Fibroblast of skin of abdomen (primary cell): ENCODE data around the gene MAN2A1.

Experiments
- DNase-seq: peaks from one replicate; pipeline ENCODE4 v3.0.0-alpha.2; 2013

MAN2A1 gene

DNA sequence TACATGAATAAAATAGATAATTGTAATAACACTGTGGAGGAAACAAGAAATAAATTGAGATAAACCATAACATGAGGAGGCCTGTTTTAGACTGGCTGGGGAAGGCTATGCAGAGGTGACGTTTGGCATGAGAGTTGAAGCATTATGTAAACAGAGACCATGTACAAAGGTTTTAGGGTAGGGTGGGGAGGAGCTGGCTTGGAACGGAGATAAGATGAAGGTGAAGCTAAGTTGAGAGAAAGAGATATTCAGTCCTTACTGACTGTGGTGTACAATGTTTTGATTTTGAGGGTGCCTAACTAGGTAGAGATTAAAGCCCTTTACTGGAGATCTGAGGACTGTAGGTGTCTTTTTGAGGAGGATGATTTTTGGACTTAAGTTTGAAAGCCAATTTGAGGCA lies 17.8 kb downstream of the MAN2A1 start:
- DNase-seq, result no peak

DNA sequence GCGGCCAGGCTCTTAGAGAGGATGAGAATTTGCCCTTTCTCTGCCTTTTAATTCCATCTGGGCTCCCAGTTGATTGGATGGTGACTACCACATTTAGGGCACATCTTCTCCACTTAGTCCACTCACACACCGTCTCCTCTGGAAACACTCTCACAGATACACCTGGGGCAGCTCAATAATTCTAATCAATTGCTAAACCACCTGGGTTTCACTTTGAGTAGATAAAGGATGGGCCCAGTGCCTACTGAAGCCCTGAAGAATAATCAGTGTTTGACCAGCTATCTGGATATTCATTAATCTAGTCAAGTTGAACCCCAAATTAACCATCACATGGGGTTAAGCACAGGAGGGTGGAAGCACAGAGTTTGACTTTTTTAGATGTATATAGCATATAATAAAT lies 19.1 kb downstream of the MAN2A1 start:
- DNase-seq, result no peak

DNA sequence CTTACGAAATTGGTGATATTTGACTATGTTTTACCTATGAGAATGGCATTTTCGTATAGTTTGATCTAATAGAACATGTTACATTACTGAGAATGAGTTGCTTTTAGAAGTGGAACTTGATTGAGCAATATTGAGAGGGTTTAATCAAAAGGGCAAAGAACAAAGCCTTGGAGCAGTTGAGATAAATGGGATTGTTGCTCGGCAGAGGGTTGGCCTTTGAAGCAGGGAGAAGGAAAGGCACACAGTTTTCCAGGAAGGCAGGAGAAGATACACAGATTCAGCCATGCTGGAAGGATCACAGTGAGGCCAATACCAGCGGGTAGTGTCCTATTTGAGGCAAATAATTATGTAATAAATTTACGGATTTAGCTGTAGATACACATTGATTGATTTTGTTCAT lies 19.5 kb downstream of the MAN2A1 start:
- DNase-seq, result no peak

DNA sequence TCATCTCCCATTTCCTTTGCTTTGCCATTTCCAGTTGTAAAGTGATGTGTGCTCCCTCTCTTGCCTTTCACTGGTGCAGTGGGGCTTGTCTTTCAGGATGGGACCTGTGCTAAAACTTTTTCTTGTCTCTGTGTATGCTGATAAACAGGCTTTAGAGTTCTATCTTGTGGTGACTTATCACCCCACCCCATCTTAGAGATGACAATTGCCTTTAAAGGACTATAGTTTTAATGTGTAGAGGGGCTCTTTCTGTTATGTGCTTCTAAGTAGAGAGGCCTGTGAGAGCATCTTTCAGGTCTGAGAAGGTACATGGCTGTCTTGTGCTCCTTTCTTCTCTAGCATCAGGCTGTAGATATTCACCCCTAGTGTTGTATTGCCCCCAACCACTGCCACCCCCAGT lies 21.9 kb downstream of the MAN2A1 start:
- DNase-seq, result no peak

DNA sequence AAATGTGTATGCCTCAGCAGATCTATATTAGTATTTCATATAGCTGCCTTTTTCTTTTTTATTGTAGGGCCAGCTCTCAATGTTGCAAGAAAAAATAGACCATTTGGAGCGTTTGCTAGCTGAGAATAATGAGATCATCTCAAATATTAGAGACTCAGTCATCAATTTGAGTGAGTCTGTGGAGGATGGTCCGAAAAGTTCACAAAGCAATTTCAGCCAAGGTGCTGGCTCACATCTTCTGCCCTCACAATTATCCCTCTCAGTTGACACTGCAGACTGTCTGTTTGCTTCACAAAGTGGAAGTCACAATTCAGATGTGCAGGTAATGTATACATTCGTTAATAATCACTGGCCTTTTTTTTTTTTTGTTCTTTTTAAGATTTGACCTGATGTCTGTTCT lies 23.7 kb downstream of the MAN2A1 start:
- DNase-seq, result no peak

DNA sequence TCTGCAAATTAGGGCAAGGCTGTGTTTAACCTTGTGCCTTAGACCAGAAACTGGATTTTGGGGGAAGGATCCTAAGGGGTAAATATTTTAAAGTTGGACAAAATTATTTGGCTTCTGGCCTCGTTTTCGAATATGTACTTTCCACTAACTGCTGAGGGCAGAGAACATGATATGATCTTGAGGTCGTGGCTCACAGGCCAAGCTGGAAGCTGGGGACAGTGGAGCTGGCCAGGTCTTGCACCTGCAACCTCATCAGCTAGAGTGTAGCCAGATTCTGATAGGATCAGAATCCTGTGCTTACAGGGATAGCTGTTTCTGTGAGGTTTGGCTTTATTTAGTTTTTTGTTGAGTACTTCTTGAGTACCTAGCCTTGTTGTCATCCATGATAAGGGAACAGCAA lies 24.9 kb downstream of the MAN2A1 start:
- DNase-seq, result no peak

DNA sequence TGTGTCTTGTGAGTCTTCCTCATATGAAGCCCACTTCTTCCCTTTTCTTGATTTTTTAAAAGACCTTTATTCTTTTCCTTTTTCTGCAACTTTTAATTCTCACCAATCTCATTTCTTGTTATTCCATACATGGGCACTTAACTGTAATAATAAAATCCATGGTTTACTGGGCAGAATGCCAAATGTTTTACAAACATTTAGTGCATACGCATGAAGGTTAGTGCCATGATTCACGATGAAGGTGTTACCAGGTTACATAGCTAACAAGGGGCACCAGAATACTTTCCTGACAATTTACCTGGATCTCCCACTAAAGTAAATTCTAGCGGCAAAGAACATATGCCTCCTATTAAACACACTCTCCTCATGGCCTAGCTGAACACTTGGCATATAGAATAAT lies 28.5 kb downstream of the MAN2A1 start:
- no peak for DNase-seq

DNA sequence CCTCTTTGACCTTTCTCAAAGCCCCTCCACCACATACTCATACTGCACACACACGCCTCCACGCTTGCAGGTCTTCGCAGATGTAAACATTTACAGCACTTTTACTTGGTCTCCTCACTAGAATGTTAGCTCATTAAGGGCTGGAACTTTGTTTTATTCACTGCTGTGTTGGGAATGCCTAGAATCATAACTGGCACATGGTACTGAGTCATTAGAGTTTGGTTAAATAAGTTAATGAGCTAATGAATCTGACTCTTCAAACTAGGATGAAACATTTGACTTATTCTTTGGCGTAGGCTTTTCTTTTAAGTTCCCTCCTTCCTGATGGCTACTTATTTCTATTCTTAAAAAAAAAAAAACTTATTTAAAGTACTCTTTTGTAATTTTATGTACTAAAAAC lies 28.9 kb downstream of the MAN2A1 start:
- no peak for DNase-seq

DNA sequence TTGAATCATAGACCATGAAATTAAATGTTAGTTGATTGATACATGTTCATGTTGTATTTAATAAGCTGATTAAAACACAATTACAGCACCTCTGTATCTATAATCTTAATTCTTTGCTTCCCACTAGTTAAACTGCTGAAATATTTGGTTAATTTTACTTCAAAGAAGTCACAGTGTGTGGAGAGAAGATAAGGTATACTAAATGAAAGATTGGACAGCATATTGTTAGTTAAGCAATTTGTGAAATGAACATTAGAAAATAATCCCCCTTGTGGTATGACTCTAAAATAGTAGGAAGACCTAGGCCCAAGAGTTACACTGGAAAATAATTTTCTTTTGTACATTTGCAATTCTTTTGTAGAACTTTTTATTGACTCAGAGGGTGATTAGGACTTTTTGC lies 30.3 kb downstream of the MAN2A1 start:
- DNase-seq, result no peak

DNA sequence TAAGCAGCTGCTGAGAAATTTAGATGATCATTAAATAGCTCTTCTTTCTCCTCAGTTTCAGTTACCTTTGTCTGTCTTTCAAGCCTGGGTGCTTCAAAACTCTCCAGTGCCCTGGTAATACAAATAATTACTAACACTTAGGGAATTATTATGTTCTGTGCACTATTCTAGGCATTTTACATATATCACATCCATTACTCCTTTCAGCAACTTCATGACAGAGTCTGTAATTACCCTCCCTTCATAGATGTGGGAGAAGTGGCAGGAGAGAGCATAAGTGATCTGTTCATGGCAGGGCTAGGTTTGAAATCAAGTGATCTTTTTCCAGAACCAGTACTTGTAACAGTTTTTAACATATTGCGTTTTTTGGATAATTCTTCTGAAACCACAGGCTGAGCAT lies 32.0 kb downstream of the MAN2A1 start:
- peak; percentile 40 for DNase-seq

DNA sequence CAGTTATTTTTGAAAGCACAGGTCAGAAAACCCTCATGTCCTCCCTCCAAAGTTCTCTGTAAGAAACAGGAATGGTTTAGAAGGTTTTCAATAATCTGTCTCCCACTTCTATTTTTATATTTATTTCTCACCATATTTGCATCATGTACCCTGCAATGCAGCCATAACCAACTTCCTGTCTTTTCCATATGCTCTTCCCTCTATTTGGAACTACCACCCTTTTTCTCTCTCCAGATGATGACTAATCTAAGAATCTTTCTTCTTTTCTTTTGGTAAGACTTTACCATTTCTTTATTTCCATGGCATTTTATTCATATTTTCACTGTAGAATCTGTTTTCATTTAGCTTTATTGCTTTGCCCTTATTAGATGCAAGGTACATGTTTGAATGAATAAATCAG lies 33.9 kb downstream of the MAN2A1 start:
- peak; percentile 50 for DNase-seq

DNA sequence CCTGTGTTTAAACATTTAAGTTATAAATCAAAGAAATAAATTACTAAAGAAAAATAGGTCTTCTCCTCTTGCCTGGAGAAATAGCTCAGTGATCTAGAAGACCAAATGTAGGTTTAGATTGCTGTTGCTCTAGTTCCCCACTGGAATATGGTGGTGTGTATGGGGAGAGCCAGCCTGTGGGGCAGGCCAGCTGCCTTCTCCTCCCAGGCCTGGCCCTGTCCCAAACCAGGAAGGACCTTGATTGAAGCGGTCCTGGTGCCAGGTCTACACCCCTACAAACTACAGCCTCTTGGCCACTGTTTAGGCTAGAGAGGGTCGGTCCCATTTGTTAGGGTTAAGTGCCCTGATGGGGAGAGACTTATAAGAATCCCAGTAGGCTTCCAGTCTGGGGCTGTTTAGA lies 35.4 kb downstream of the MAN2A1 start:
- DNase-seq, result no peak

DNA sequence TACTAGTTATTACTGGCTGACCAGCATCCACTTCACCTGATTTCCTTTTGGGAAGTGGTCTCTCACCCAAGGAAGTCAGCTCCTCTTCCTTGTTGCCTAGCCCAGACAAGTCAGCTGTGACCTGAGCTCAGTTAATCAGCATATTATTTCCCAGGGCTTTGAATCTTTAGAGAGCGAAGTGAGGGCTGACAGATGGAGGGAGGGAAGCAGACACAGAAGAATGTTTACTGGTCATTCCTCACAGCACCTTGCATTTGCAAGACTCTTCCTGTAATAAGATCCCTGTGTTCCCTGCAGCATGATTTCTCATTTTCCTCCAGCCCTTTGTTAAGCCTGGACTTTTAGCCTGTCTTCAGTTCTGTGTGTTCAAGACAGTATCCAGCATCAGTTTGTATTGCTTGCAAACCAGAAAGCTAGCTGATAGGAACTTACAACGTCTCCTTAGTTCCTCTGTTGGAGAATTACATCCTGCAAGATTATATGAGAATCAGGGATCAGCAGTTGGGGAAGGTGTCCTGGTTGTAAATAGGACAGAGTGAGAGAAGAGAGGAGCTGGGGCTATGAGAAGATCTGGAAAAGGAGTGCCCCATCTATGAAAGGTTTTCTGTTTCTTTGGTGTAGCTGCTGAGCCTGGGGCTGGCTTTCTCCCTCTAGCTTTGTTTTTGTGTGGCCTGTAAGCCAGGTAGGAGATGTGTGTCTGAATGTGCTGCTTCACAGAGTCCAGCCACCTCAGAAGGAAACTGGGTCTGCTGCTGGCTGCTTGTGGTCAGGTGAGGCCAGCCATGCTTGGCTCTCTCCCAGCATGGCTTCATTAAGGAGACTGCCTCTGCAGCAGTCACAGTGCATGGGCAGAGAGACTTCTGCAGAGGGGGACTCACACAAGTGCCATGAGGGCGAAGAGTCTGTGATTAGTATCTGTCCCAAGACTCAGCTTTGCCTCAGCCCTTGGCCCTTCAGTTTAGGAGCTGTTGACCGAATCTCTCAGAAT lies 50.3 kb downstream of the MAN2A1 start:
- DNase-seq, result peak; percentile 37

DNA sequence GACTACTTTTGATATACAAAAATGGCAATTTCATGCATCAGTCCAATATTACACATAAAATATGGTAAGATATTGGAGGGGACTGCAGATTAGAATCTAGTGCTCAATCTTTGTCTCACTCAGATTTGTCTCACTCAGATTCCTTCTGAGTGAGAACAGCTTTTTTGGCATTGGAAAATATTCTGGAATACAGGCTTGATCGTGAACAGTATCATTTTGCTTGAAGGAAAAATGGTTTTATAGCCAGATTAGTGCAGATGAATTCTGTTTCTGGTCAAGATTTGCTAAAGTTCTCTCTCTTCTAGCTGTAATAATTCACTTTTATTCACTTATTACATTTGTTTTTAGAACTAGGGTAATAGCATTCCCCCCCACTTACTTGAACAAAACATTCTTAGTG lies 51.2 kb downstream of the MAN2A1 start:
- DNase-seq, result no peak

DNA sequence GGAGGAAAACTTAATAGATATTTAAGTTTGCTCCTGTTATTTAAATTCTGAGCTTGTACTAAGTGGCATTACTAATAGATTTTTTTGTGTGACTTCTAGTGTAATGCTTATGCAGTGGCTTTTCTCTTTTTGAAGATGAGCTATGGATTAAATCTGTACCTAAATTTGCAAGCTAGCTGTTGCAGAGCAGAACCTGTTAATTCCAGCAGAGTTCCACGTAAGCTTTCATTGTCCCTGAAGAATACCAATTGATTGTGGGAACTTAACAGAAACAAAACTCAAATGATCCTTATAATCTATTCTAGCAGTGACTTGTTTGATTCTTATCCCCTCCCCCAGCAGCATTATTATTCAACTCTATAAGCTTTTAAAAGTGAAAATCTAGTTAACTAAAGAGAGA lies 51.7 kb downstream of the MAN2A1 start:
- no peak for DNase-seq

DNA sequence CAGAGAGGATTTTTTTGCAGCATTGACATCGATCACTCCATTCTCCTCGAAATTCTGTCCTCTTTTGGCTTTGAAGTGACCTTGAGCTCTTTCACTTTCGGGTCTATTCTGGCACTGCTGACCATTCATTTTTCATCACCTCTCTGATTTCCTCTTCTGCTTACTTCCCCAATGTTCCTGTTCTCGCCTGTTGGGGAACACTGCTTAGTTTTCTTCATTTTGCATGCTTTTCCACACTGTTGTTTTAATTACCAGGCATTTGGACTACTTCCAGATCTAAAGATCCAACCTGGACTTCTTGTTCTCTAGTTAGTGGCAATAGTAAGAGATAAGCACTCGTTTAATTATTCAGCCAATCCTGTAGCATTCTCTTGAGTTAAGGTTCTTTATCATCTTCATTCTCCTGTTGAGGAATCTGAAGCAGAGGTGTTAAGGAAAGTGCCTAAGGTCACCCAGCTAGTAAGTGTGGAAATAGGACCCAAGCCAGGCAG lies 53.4 kb downstream of the MAN2A1 start:
- DNase-seq, result no peak

DNA sequence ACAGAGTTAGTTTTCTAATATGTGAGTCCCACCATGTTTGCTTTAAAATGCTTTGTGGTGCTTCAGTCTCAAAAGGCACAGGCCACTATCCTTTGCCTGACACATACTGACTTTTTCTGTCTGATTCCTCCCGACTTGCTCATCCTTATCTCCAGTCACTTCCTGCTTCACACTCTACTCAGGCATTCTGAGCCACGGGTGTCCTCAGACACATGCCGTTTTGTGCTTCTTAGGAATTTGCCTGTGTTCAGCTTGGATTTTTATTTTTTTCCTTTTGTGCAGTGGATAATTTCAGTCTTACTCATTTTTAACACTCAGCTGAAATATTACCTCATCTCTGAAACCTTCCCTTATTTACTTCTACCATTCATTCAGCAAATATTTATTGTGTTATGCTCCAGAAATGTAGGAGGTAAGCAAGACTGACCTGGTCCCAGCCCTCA lies 54.1 kb downstream of the MAN2A1 start:
- DNase-seq, result peak; percentile 96

DNA sequence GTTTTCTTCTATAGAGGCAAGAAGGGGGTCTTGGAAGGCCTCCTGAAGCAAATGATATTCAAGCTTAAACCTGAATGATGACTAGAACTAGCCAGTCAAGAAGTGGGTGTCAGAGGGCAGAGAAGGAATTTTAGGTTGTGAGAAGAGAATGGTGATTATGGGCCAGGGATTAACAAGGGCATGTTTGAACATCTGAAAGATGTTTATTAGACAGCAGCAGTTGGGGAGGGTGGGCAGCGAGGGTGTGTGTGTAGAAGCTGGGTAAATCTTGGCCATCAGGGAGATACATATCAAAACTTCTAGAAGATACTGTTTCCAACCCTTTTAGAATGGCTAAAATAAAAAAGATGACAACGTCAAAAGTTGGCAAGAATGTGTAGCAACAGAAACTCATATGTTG lies 54.5 kb downstream of the MAN2A1 start:
- no peak for DNase-seq

DNA sequence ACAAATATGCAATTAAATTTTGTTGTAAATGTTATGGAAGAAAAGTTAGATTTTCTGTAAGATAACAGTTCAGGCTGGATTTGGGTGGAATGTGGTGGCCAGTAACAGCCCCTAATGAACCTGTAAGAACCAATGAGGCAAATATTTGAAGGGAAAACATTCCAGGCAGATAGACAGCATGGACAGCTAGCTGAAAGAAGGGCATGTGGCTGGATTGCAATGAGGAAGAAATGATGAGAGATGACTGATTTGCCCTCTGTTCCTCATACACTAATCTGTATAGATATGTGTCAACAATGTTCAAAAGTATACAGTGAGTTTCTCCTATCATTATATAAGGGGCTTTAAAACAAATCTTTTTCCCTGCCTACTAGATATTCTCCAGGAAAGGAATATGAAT lies 58.8 kb downstream of the MAN2A1 start:
- DNase-seq, result peak; percentile 36

DNA sequence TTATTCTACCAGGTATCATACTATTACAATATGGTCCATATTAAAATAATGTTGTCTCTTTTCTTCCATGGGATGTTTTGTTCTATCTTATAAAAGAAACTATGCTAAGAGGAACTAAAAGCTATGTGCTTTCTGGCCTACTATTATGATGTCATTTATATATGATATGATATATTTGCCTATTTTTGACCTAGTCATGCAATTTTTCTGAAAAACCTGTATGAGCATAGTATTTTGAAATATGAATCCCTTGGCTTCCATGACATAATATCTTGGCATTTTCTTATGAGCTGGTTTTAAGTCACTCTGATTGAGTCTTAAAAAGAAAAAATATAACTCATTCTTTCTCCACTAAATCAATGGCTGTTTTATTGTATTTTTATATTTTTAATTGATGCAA lies 60.7 kb downstream of the MAN2A1 start:
- DNase-seq, result no peak

DNA sequence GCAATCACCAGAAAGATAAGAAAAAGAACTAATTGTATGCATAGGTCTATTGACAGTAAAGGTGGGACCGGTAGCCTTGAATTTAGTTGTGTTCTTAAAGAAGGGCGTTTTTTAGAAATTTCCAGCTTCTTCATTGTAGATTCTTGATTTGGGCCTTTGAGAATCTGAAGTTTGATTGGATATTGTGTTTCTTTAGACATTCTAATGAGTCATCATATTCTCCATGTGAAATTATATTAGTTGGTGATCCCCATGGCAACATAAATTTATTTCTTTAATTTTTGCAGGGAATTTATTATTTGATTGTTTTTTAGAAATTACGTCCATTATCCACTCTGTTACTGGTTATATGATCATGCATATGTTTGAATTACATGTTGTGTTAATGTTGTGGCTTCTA lies 63.6 kb downstream of the MAN2A1 start:
- no peak for DNase-seq

DNA sequence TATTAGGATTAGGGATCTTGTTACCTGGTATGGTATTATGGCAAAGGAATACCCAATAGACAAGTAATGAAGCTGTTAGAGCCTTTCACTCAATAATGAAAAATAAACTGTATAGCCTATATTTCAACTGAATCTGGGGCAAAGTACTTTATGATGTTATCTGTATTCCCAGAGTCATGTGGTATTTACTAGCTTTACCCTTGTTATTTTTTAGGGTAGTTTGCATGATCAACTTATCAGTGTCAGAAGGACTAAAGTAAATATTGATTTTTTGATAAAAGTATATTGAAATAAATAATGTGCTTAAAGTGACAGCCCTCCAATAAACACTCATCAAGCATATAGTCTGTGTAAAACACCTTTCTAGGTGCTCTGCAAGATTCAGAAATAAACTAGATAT lies 64.6 kb downstream of the MAN2A1 start:
- no peak for DNase-seq

DNA sequence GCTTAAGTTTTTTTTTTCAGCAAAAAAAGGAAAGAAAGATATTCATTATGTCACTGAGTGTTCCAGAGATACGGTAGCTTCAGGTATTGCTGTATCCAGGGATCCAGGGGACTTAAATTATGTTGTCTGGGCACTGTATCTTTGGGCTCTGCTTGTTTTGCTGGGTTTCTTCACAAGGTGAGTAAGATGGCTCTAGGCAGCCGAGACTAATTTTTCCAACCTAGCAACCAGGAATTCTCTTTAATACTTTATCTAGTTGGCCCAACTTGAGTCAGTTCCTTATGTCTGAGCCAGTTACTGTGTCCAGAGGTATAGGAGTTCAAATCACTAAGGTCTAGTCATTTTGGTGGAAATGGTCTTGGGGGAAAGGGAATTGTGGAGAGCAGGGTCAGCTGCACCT lies 66.0 kb downstream of the MAN2A1 start:
- DNase-seq, result no peak

DNA sequence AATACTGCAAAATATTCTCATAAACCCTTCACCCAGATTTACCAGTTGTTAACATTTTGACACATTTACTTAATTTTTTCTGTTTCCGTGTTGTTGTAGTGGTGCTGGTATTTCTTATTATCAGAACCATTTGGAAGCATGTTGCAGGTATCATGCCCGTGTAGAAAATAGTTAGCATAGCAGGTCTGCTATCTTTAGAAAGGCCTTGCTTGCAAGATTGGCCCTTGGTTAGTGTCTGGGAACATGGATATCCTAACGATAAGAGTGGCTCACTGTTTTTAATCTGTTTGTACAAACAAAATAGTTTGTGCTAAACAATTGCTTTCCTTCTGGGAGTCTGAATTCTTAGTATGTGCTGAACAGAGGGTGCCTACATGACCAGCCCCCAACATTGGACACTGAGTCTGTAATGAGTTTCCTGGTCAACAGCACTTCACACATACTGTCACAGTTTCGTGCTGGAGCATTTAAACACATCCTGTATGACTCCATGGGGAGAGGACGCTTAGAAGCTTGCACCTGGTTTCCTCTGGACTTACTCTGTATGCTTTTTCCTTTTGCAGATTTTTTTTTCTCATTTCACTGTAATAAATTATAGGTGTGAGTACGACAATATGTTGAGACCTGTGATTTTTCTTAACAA lies 66.9 kb downstream of the MAN2A1 start:
- DNase-seq, result no peak
